Measurements from ENCODE around the gene PRL.

Gene PRL

GRCh38 chr6:22281341-22282085 lies 15.3 kb downstream of the PRL start (continued):
- TF ChIP-seq ZNF677 (tag by site-specific recombination; IDR thresholded peaks at IDR 0.05) = no peak
- TF ChIP-seq ZFP41 (tag by site-specific recombination; IDR thresholded peaks at IDR 0.05; ENCODE audit: borderline replicate concordance) = no peak
- TF ChIP-seq ZNF366 (tag by site-specific recombination; conservative IDR thresholded peaks at IDR 0.05) = no peak
- no peak for TF ChIP-seq ZNF248 (tag by site-specific recombination; IDR thresholded peaks at IDR 0.05)
- no peak for TF ChIP-seq WT1 (tag by site-specific recombination; IDR thresholded peaks at IDR 0.05)
- TF ChIP-seq ZBTB49 (tag by site-specific recombination; IDR thresholded peaks at IDR 0.05; ENCODE audit: low read depth) = no peak
- TF ChIP-seq ZNF514 (tag by site-specific recombination; IDR thresholded peaks at IDR 0.05) = no peak

GRCh38 chr6:22279427-22279826 lies 17.4 kb downstream of the PRL start:
- Histone ChIP-seq H3K27ac (ENCODE audit: extremely low read depth, low read depth, low read length) (no peak overlapping the region), H3K4me3 (ENCODE audit: low read depth, low read length) (no peak overlapping the region), H3K4me1 (ENCODE audit: control insufficient read depth, insufficient read depth, low read length) (no peaks in the 10 kb centered on the region), H3K36me3 (ENCODE audit: control insufficient read depth in 2 of 2, insufficient read depth in 1 of 2, low read length in 2 of 2) (no peaks in the 10 kb centered on the region), H3K9me3 (ENCODE audit: control insufficient read depth, insufficient read depth, low read depth, low read length) (no peaks in the 10 kb centered on the region)
- POLR2A ChIA-PET = no interaction called here
- TF ChIP-seq KLF16 (tag by site-specific recombination; IDR thresholded peaks at IDR 0.05) (no peak), TRIM28 (IDR thresholded peaks at IDR 0.05; ENCODE audit: borderline replicate concordance, low read length) (no peak), ZNF26 (tag by site-specific recombination; IDR thresholded peaks at IDR 0.05) (no peak), ZNF521 (tag by site-specific recombination; IDR thresholded peaks at IDR 0.05) (no peak), SP3 (tag by site-specific recombination; IDR thresholded peaks at IDR 0.05) (no peak), ZSCAN4 (tag by site-specific recombination; IDR thresholded peaks at IDR 0.05) (no peak), ZNF146 (tag by site-specific recombination; IDR thresholded peaks at IDR 0.05) (no peak), ZNF513 (tag by site-specific recombination; IDR thresholded peaks at IDR 0.05) (no peak), ELK4 (IDR thresholded peaks at IDR 0.05; ENCODE audit: borderline replicate concordance, low read depth, low read length) (no peak), ZBTB8A (tag by site-specific recombination; IDR thresholded peaks at IDR 0.05) (no peak), ZNF354C (tag by site-specific recombination; IDR thresholded peaks at IDR 0.05; ENCODE audit: borderline replicate concordance, low read depth) (no peak), ZNF174 (tag by site-specific recombination; IDR thresholded peaks at IDR 0.05) (no peak), ZNF114 (tag by site-specific recombination; IDR thresholded peaks at IDR 0.05) (no peak), ZNF292 (tag by site-specific recombination; IDR thresholded peaks at IDR 0.05; ENCODE audit: borderline replicate concordance, low read depth) (no peak), ZNF571 (tag by site-specific recombination; IDR thresholded peaks at IDR 0.05) (no peak), HIC1 (tag by site-specific recombination; IDR thresholded peaks at IDR 0.05) (no peak), ZNF274 (IDR thresholded peaks at IDR 0.05; ENCODE audit: low read length) (no peak), ZNF274 (tag by site-specific recombination; IDR thresholded peaks at IDR 0.05; ENCODE audit: borderline replicate concordance) (no peak)
- CTCF ChIA-PET = no interaction called here

Data from HEK293 (cell line).